HG03575 (cell line): ENCODE measurements around the gene CALM3.
"Not testable (repeated sequence)": the region's sequence is repeated elsewhere in the genome, so short reads cannot be mapped to it uniquely, and the experiment has no call there.

Experiments used
- ATAC-seq: cut with Tn5 transposase; IDR thresholded peaks from one replicate; pipeline ENCODE4 v1.9.1; 2021; ENCODE audit not compliant: unreplicated experiment, insufficient number of reproducible peaks, low FRiP score; ENCODE audit errors: extremely low read depth

CALM3 gene

GRCh38 chr19:46601318-46602224, at the start of gene CALM3:
Gene CALM3 (plus strand): TSS chr19:46601330. CDS start chr19:46601435, 105 bp downstream.
- ATAC-seq: no peak

- ATAC-seq: no peak
Observed at GRCh38 chr19:46552891-46553290, 48.2 kb upstream of the CALM3 start.

- ATAC-seq: no peak
Observed at GRCh38 chr19:46554161-46554560, 47.0 kb upstream of the CALM3 start.

GRCh38 chr19:46555628-46556280, 45.4 kb upstream of the CALM3 start:
- no peak for ATAC-seq

- not testable (repeated sequence) for ATAC-seq
Observed at GRCh38 chr19:46556471-46556870, 44.7 kb upstream of the CALM3 start.

GRCh38 chr19:46559203-46559602, 41.9 kb upstream of the CALM3 start:
- ATAC-seq: no peak

- ATAC-seq: not testable (repeated sequence)
Observed at GRCh38 chr19:46559675-46560074, 41.5 kb upstream of the CALM3 start.

GRCh38 chr19:46564701-46565100, 36.4 kb upstream of the CALM3 start:
- ATAC-seq: no peak

GRCh38 chr19:46571495-46571894, 29.6 kb upstream of the CALM3 start:
- ATAC-seq: no peak

- no peak for ATAC-seq
Observed at GRCh38 chr19:46573679-46574498, 27.2 kb upstream of the CALM3 start.

GRCh38 chr19:46574533-46574932, 26.6 kb upstream of the CALM3 start:
- ATAC-seq: no peak

- ATAC-seq: no peak
Observed at GRCh38 chr19:46578450-46578849, 22.7 kb upstream of the CALM3 start.

GRCh38 chr19:46579361-46579879, 21.7 kb upstream of the CALM3 start:
- ATAC-seq: no peak

GRCh38 chr19:46580247-46580646, 20.9 kb upstream of the CALM3 start:
- ATAC-seq: no peak

- no peak for ATAC-seq
Observed at GRCh38 chr19:46585539-46585938, 15.6 kb upstream of the CALM3 start.

GRCh38 chr19:46586294-46586693, 14.8 kb upstream of the CALM3 start:
- ATAC-seq: no peak

- no peak for ATAC-seq
Observed at GRCh38 chr19:46587861-46588260, 13.3 kb upstream of the CALM3 start.

- no peak for ATAC-seq
Observed at GRCh38 chr19:46591254-46591653, 9.9 kb upstream of the CALM3 start.

GRCh38 chr19:46591870-46592269, 9.3 kb upstream of the CALM3 start:
- ATAC-seq: no peak
